GM23338 (cell line): ENCODE measurements around the gene HTR2A. TPM values are rescaled to one million over a fixed set of nuclear protein-coding genes. Genes with fewer than 3 reads are reported as not detected.

Experiments
- ATAC-seq: fragments of 200-7000 bp; cut with Tn5 transposase; 3 replicates; pipeline ENCODE4 v1.9.1; 2020
- DNase-seq: peaks from one replicate; pipeline ENCODE4 v3.0.0-alpha.2; 2015; ENCODE audit warnings: low spot score
- H2AFZ ChIP-seq: fragments of 200-600 bp; sonication (generic); 2 replicates; pipeline ENCODE4 v1.8.0; 2016; ENCODE audit warnings: antibody characterized with exemption, mild to moderate bottlenecking, moderate library complexity
- H3F3A ChIP-seq: fragments of 200-600 bp; sonication (generic); replicated peaks from 2 replicates; pipeline ENCODE4 v1.8.0; 2017; ENCODE audit warnings: antibody characterized with exemption, mixed run types, low read depth
- H3K27ac ChIP-seq: fragments of 200-600 bp; sonication (generic); 2 replicates; pipeline ENCODE4 v1.6.1; 2016; ENCODE audit warnings: low read depth
- H3K27me3 ChIP-seq: fragments of 200-600 bp; sonication (generic); 2 replicates; pipeline ENCODE4 v1.8.0; 2016; ENCODE audit warnings: mild to moderate bottlenecking, mixed run types, moderate library complexity; ENCODE audit not compliant: insufficient read depth
- H3K36me3 ChIP-seq: fragments of 200-600 bp; sonication (generic); 2 replicates; pipeline ENCODE4 v1.8.0; 2016; ENCODE audit warnings: mild to moderate bottlenecking; ENCODE audit not compliant: insufficient read depth
- H3K4me1 ChIP-seq: fragments of 200-600 bp; sonication (generic); 2 replicates; pipeline ENCODE4 v1.8.0; 2016; ENCODE audit warnings: mild to moderate bottlenecking, moderate library complexity; ENCODE audit not compliant: insufficient read depth
- H3K4me2 ChIP-seq: fragments of 200-600 bp; sonication (generic); 2 replicates; pipeline ENCODE4 v1.7.1; 2017; ENCODE audit warnings: mixed run types
- H3K4me3 ChIP-seq: fragments of 200-600 bp; sonication (generic); 2 replicates; pipeline ENCODE4 v1.6.1; 2016; ENCODE audit warnings: mixed run types
- H3K79me2 ChIP-seq: fragments of 200-600 bp; sonication (generic); replicated peaks from 2 replicates; pipeline ENCODE4 v1.8.0; 2017; ENCODE audit warnings: mild to moderate bottlenecking; ENCODE audit not compliant: insufficient read depth
- H3K9me2 ChIP-seq: fragments of 200-600 bp; sonication (generic); 2 replicates; pipeline ENCODE4 v1.8.0; 2017; ENCODE audit not compliant: insufficient read depth
- H4K20me1 ChIP-seq: fragments of 200-600 bp; sonication (generic); replicated peaks from 2 replicates; pipeline ENCODE4 v1.8.0; 2017; ENCODE audit warnings: mild to moderate bottlenecking; ENCODE audit not compliant: insufficient read depth
- H3K27ac Mint-ChIP-seq: 2 replicates; pipeline ENCODE4 v1.8.0; 2020; ENCODE audit warnings: inconsistent platforms, mild to moderate bottlenecking, moderate library complexity, mixed read lengths
- H3K27me3 Mint-ChIP-seq: 3 replicates; pipeline ENCODE4 v1.8.0; 2022; ENCODE audit warnings: low read depth, mild to moderate bottlenecking, moderate library complexity, mixed read lengths, inconsistent platforms; ENCODE audit not compliant: insufficient read depth, poor library complexity
- H3K36me3 Mint-ChIP-seq: 3 replicates; pipeline ENCODE4 v1.8.0; 2021; ENCODE audit warnings: low read depth, mild to moderate bottlenecking, inconsistent platforms, moderate library complexity, mixed read lengths
- H3K4me1 Mint-ChIP-seq: 3 replicates; pipeline ENCODE4 v1.8.0; 2020; ENCODE audit warnings: mild to moderate bottlenecking, inconsistent platforms, mixed read lengths
- H3K4me3 Mint-ChIP-seq: 3 replicates; pipeline ENCODE4 v1.8.0; 2021; ENCODE audit warnings: moderate library complexity, mild to moderate bottlenecking, inconsistent platforms, mixed read lengths
- H3K9me3 Mint-ChIP-seq: 3 replicates; pipeline ENCODE4 v1.8.0; 2020; ENCODE audit warnings: moderate library complexity, mild to moderate bottlenecking, inconsistent platforms, mixed read lengths
- CREB1 ChIP-seq: fragments of 250-450 bp; sonication (Bioruptor Pico); IDR thresholded peaks from 2 replicates; pipeline ENCODE4 v1.5.0; 2020; ENCODE audit warnings: low read depth, mild to moderate bottlenecking, moderate library complexity
- CTCF ChIP-seq, 2 experiments: fragments of 200-600 bp in 1 of 2; sonication (generic) in 1 of 2; conservative IDR thresholded peaks; 2 replicates each; pipeline versions ENCODE4 v1.5.1 to v1.6.1; 2016 to 2017; ENCODE audit warnings: antibody characterized with exemption in 2 of 2, low read depth in 2 of 2, mild to moderate bottlenecking in 2 of 2, moderate library complexity in 1 of 2
- ETS1 ChIP-seq: IDR thresholded peaks from 2 replicates; pipeline ENCODE4 v1.6.1; 2016; ENCODE audit warnings: antibody characterized with exemption
- EZH2 ChIP-seq: fragments of 200-600 bp; sonication (generic); IDR thresholded peaks from one replicate; pipeline ENCODE4 v1.8.0; 2017; ENCODE audit warnings: antibody characterized with exemption, mild to moderate bottlenecking, low read depth; ENCODE audit not compliant: unreplicated experiment
- EZH2phosphoT487 ChIP-seq: fragments of 200-600 bp; sonication (generic); IDR thresholded peaks from one replicate; pipeline ENCODE4 v1.8.1; 2018; ENCODE audit warnings: antibody characterized with exemption; ENCODE audit not compliant: unreplicated experiment
- JUNB ChIP-seq: IDR thresholded peaks from one replicate; pipeline ENCODE4 v1.6.1; 2016; ENCODE audit warnings: antibody characterized with exemption; ENCODE audit not compliant: unreplicated experiment
- NANOG ChIP-seq: IDR thresholded peaks from 2 replicates; pipeline ENCODE4 v1.6.1; 2016; ENCODE audit warnings: antibody characterized with exemption, borderline replicate concordance
- POLR2AphosphoS5 ChIP-seq: IDR thresholded peaks from 2 replicates; pipeline ENCODE4 v1.6.1; 2016; ENCODE audit warnings: antibody characterized with exemption, low read depth
- REST ChIP-seq: IDR thresholded peaks from one replicate; pipeline ENCODE4 v1.6.1; 2018; ENCODE audit warnings: antibody characterized with exemption; ENCODE audit not compliant: unreplicated experiment
- STAT1 ChIP-seq: IDR thresholded peaks from one replicate; pipeline ENCODE4 v1.6.1; 2016; ENCODE audit warnings: antibody characterized with exemption; ENCODE audit not compliant: unreplicated experiment
- ZNF114 ChIP-seq: fragments of 250-450 bp; sonication (Bioruptor Pico); IDR thresholded peaks from 2 replicates; pipeline ENCODE4 v1.5.0; 2020; ENCODE audit warnings: mild to moderate bottlenecking, moderate library complexity
- ZNF331 ChIP-seq: fragments of 250-450 bp; sonication (Bioruptor Pico); IDR thresholded peaks from 2 replicates; pipeline ENCODE4 v1.5.0; 2020; ENCODE audit warnings: low read depth, mild to moderate bottlenecking, moderate library complexity
- ZNF462 ChIP-seq: fragments of 250-450 bp; sonication (Bioruptor Pico); IDR thresholded peaks from 2 replicates; pipeline ENCODE4 v1.5.0; 2020; ENCODE audit warnings: mild to moderate bottlenecking, moderate library complexity
- polyA plus RNA-seq: library from polyadenylated mRNA; unstranded; fragments of >200 nt; fragmentation: Nextera tagmentation; extraction: Ambion mirVana; gene quantifications from 2 replicates; pipeline ENCODE4 v1.2.1, GENCODE V29; 2016
- total RNA-seq: library from RNA; depleted of rRNA; stranded (reverse); fragments of >200 nt; shearing (Covaris generic); gene quantifications from 2 replicates; pipeline ENCODE4 v1.2.3, GENCODE V29; 2014

The HTR2A gene
- total and polyA plus RNA-seq, 2 experiments from 2014 or later: not detected

GRCh38 chr13:46834657-46835056 lies 62.2 kb downstream of the HTR2A start:
- Histone ChIP-seq H3K27ac (no peak overlapping the region), H3K9me2 (peaks cover 6% of the 10 kb centered on the region; the same call in 1 of the 2 replicates), H3K36me3 (no peaks in the 10 kb centered on the region), H4K20me1 (no peaks in the 10 kb centered on the region), H2AFZ (no peak overlapping the region), H3K79me2 (no peaks in the 10 kb centered on the region), H3K4me3 (no peak overlapping the region), H3K4me2 (no peak overlapping the region), H3K27me3 (no peaks in the 10 kb centered on the region), H3F3A (no peaks in the 10 kb centered on the region), H3K4me1 (no peaks in the 10 kb centered on the region)
- no peaks in the 10 kb centered on the region for H3K36me3 Mint-ChIP-seq
- no peak overlapping the region for H3K27ac Mint-ChIP-seq
- peaks cover 3% of the 10 kb centered on the region for H3K27me3 Mint-ChIP-seq
- ATAC-seq (peak; percentile 26; the same call in 1 of the 3 replicates), DNase-seq (peak; percentile 40)
- H3K4me1 Mint-ChIP-seq: no peaks in the 10 kb centered on the region
- TF ChIP-seq REST (no peak), EZH2phosphoT487 (no peak), EZH2 (no peak), ZNF114 (no peak), CTCF (conservative IDR thresholded peaks at IDR 0.05; ENCODE audit: low read depth in 2 of 2) (no peak), POLR2AphosphoS5 (no peak), ZNF331 (CRISPR knock-in tag) (no peak), NANOG (no peak), ETS1 (no peak), ZNF462 (CRISPR knock-in tag) (no peak), CREB1 (CRISPR knock-in tag) (no peak), STAT1 (no peak), JUNB (no peak)
- H3K9me3 Mint-ChIP-seq: no peaks in the 10 kb centered on the region; the same call in 2 of the 3 replicates
- H3K4me3 Mint-ChIP-seq: no peak overlapping the region
